ENCODE measurements around the gene ALKBH6. TPM values are rescaled to one million over a fixed set of nuclear protein-coding genes. Genes with fewer than 3 reads are reported as not detected.

ALKBH6 gene
- total and polyA plus RNA-seq, 2 of the 13 experiments (the other 11 are each of a cell fraction or from before 2014, with no cell fraction given): 13.7 to 18.1 TPM

- TF ChIP-seq RBFOX2 (IDR thresholded peaks at IDR 0.05; ENCODE audit: low read depth, low read length) (peak; percentile 97), BCL6 (CRISPR knock-in tag; IDR thresholded peaks at IDR 0.05) (peak; percentile 59), CAMTA2 (CRISPR knock-in tag; IDR thresholded peaks at IDR 0.05; ENCODE audit: borderline replicate concordance) (peak; percentile 65; the same call in 1 of the 2 replicates), ZNF337 (CRISPR knock-in tag; IDR thresholded peaks at IDR 0.05; ENCODE audit: borderline replicate concordance, low read depth) (peak; percentile 48; the same call in 1 of the 2 replicates), ZNF276 (CRISPR knock-in tag; IDR thresholded peaks at IDR 0.05; ENCODE audit: low read depth) (no peak; the same call in 1 of the 2 replicates), TEAD2 (CRISPR knock-in tag; IDR thresholded peaks at IDR 0.05) (no peak), PPARG (CRISPR knock-in tag; conservative IDR thresholded peaks at IDR 0.05) (peak; percentile 54; the same call in 1 of the 2 replicates), ZBTB8A (CRISPR knock-in tag; IDR thresholded peaks at IDR 0.05; ENCODE audit: borderline replicate concordance, low read depth) (no peak), SMARCE1 (IDR thresholded peaks at IDR 0.05; ENCODE audit: borderline replicate concordance) (no peak), RFX1 (IDR thresholded peaks at IDR 0.05) (no peak), KDM1A (CRISPR knock-in tag; IDR thresholded peaks at IDR 0.05) (no peak), AHR (CRISPR knock-in tag; IDR thresholded peaks at IDR 0.05) (no peak), LCORL (IDR thresholded peaks at IDR 0.05) (no peak), LCORL (CRISPR knock-in tag; IDR thresholded peaks at IDR 0.05) (peak; percentile 70; the same call in 1 of the 2 replicates), KDM3A (CRISPR knock-in tag; IDR thresholded peaks at IDR 0.05; ENCODE audit: low read depth) (no peak; the same call in 1 of the 2 replicates), ZNF777 (CRISPR knock-in tag; IDR thresholded peaks at IDR 0.05) (peak; percentile 99), ZNF281 (CRISPR knock-in tag; IDR thresholded peaks at IDR 0.05; ENCODE audit: borderline replicate concordance) (0 out of 2 replicates have a peak, but pooled peaks have one; percentile 10), ZNF577 (CRISPR knock-in tag; IDR thresholded peaks at IDR 0.05; ENCODE audit: borderline replicate concordance, low read depth) (no peak), ZNF207 (IDR thresholded peaks at IDR 0.05; ENCODE audit: borderline replicate concordance) (no peak), FIP1L1 (IDR thresholded peaks at IDR 0.05; ENCODE audit: borderline replicate concordance, insufficient read depth, low read depth, low read length) (no peak), ZFX (CRISPR knock-in tag; IDR thresholded peaks at IDR 0.05; ENCODE audit: low read depth) (peak; percentile 97), CHD4 (IDR thresholded peaks at IDR 0.05; ENCODE audit: borderline replicate concordance, low read length) (no peak), FOXK1 (CRISPR knock-in tag; IDR thresholded peaks at IDR 0.05; ENCODE audit: borderline replicate concordance, low read depth) (peak; percentile 44; the same call in 1 of the 2 replicates), REL (CRISPR knock-in tag; conservative IDR thresholded peaks at IDR 0.05) (peak; percentile 61; the same call in 1 of the 2 replicates), ZNF441 (CRISPR knock-in tag; IDR thresholded peaks at IDR 0.05; ENCODE audit: borderline replicate concordance) (peak; percentile 90), RFX3 (CRISPR knock-in tag; IDR thresholded peaks at IDR 0.05) (no peak), KLF15 (CRISPR knock-in tag; IDR thresholded peaks at IDR 0.05; ENCODE audit: borderline replicate concordance) (no peak)
Observed at GRCh38 chr19:35995048-35995993, 18.7 kb downstream of the ALKBH6 start, which contains the start of gene SDHAF1 (continued).

Data from HepG2 (cell line).